Keratinocyte (primary cell): Measurements from ENCODE around the gene RNH1. TPM values are rescaled to one million over a fixed set of nuclear protein-coding genes. Genes with fewer than 3 reads are reported as not detected.

Experiments
- DNase-seq: peaks from one replicate; pipeline ENCODE4 v3.0.0-alpha.2; 2011; ENCODE audit warnings: low read depth, missing footprints, low spot score
- FAIRE-seq: peaks from 2 replicates; lab custom pipeline; 2011; peaks lifted over from hg19 to GRCh38; lab: Jason Lieb, UNC
- H2AFZ ChIP-seq: 2 replicates; pipeline ENCODE4 v1.6.0; 2012; ENCODE audit warnings: low read length, control low read depth, inconsistent platforms; ENCODE audit not compliant: control insufficient read depth
- H3K27ac ChIP-seq: 2 replicates; pipeline ENCODE4 v1.5.1; 2011; ENCODE audit warnings: low read length; ENCODE audit not compliant: control insufficient read depth, insufficient read depth
- H3K27me3 ChIP-seq: 3 replicates; pipeline ENCODE4 v1.6.0; 2011; ENCODE audit warnings: low read length; ENCODE audit not compliant: control insufficient read depth, insufficient read depth; ENCODE audit errors: extremely low read depth
- H3K36me3 ChIP-seq, 2 experiments: 2 replicates in 1 of 2; 3 replicates in 1 of 2; pipeline ENCODE4 v1.5.1; 2011; ENCODE audit warnings: low read length in 2 of 2, mild to moderate bottlenecking in 1 of 2; ENCODE audit not compliant: control insufficient read depth in 2 of 2, insufficient read depth in 2 of 2; ENCODE audit errors: extremely low read depth in 1 of 2
- H3K4me1 ChIP-seq: 3 replicates; pipeline ENCODE4 v1.5.1; 2011; ENCODE audit warnings: low read length; ENCODE audit not compliant: control insufficient read depth, insufficient read depth; ENCODE audit errors: extremely low read depth
- H3K4me2 ChIP-seq: 3 replicates; pipeline ENCODE4 v1.6.0; 2011; ENCODE audit warnings: low read depth, low read length; ENCODE audit not compliant: control insufficient read depth, insufficient read depth; ENCODE audit errors: extremely low read depth
- H3K4me3 ChIP-seq, 3 experiments: fragments of 200-600 bp in 1 of 3; sonication (generic) in 1 of 3; 2 replicates in 2 of 3; 3 replicates in 1 of 3; pipeline ENCODE4 v1.5.1; 2011 to 2016; ENCODE audit warnings: low read length in 3 of 3, mild to moderate bottlenecking in 3 of 3, control low read depth in 2 of 3, inconsistent platforms in 1 of 3, low read depth in 1 of 3, mixed read lengths in 1 of 3, mixed run types in 1 of 3, moderate library complexity in 1 of 3; ENCODE audit not compliant: control insufficient read depth in 2 of 3, insufficient read depth in 2 of 3; ENCODE audit errors: extremely low read depth in 1 of 3
- H3K79me2 ChIP-seq: 2 replicates; pipeline ENCODE4 v1.6.0; 2012; ENCODE audit warnings: low read length; ENCODE audit not compliant: control insufficient read depth, insufficient read depth
- H3K9ac ChIP-seq: 3 replicates; pipeline ENCODE4 v1.6.0; 2011; ENCODE audit warnings: low read length; ENCODE audit not compliant: control insufficient read depth, insufficient read depth; ENCODE audit errors: extremely low read depth
- H3K9me1 ChIP-seq: 3 replicates; pipeline ENCODE4 v1.6.0; 2011; ENCODE audit warnings: low read length; ENCODE audit not compliant: control insufficient read depth, insufficient read depth; ENCODE audit errors: extremely low read depth
- H3K9me3 ChIP-seq: 2 replicates; pipeline ENCODE4 v1.5.1; 2012; ENCODE audit warnings: low read depth, low read length; ENCODE audit not compliant: control insufficient read depth
- H4K20me1 ChIP-seq: 3 replicates; pipeline ENCODE4 v1.6.0; 2011; ENCODE audit warnings: low read length; ENCODE audit not compliant: control insufficient read depth, insufficient read depth; ENCODE audit errors: extremely low read depth
- CTCF ChIP-seq, 3 experiments: IDR thresholded peaks in 1 of 3; conservative IDR thresholded peaks in 1 of 3; optimal IDR thresholded peaks in 1 of 3; 2 replicates in 2 of 3; 3 replicates in 1 of 3; pipeline versions ENCODE3 to v1.5.1; 2011; ENCODE audit warnings: low read length in 3 of 3, mild to moderate bottlenecking in 3 of 3, moderate library complexity in 2 of 3, control low read depth in 1 of 3, inconsistent platforms in 1 of 3; ENCODE audit not compliant: insufficient read depth in 2 of 3; ENCODE audit errors: extremely low read depth in 1 of 3
- EZH2 ChIP-seq: IDR thresholded peaks from one replicate; pipeline ENCODE4 v1.6.1; 2012; ENCODE audit warnings: inconsistent platforms, mild to moderate bottlenecking, low read length, moderate library complexity
- dilution Hi-C: fragments of 300-500 bp; cut with MboI; formaldehyde crosslinking; loops from one replicate; pipeline ENCODE4 v1.7.0; 2020; ENCODE audit warnings: low sequenced_read_pairs; ENCODE audit not compliant: extremely low pct_ligation_motif_present
- polyA plus RNA-seq, 5 experiments: library from polyadenylated mRNA; depleted of rRNA in 3 of 5; stranded (reverse) in 3 of 5; stranded (forward) in 1 of 5; unstranded in 1 of 5; fragments of >200 nt; gene quantifications; 1 replicate in 1 of 5; 2 replicates in 3 of 5; 3 replicates in 1 of 5; pipeline versions ENCODE4 v1.2.1 to v1.2.3, GENCODE V29; 2011 to 2012; ENCODE audit warnings: missing spikeins in 2 of 5, low read depth in 1 of 5, low replicate concordance in 1 of 5

Gene RNH1
- polyA plus RNA-seq, 1 donor (not counting 4 experiments of a cell fraction or from before 2014, with no cell fraction given) = 92.0 TPM

- no peak for FAIRE-seq
These were observed 15.7 kb downstream of the RNH1 start for GRCh38 chr11:491358-491757.

GRCh38 chr11:490930-491260, 16.1 kb downstream of the RNH1 start:
- no peaks in the 10 kb centered on the region for H3K4me1 ChIP-seq
- no peak for DNase-seq
- H2AFZ ChIP-seq = no peak overlapping the region
- H3K9me3 ChIP-seq = no peaks in the 10 kb centered on the region
- TF ChIP-seq EZH2 = no peak
- TF ChIP-seq CTCF (optimal IDR thresholded peaks at IDR 0.05 in 1 of 3, IDR thresholded peaks at IDR 0.05 in 1 of 3, conservative IDR thresholded peaks at IDR 0.05 in 1 of 3; ENCODE audit: extremely low read depth in 1 of 3, insufficient read depth in 2 of 3, low read length in 3 of 3) = no peak
- no peaks in the 10 kb centered on the region for H4K20me1 ChIP-seq
- no peak for FAIRE-seq
- dilution Hi-C loops = no loop called here
- no peaks in the 10 kb centered on the region for H3K27me3 ChIP-seq
- H3K4me3 ChIP-seq = no peak overlapping the region
- H3K27ac ChIP-seq = no peak overlapping the region
- peaks cover under 1% of the 10 kb centered on the region for H3K79me2 ChIP-seq
- H3K9ac ChIP-seq = no peak overlapping the region
- peaks cover 19 to 21% of the 10 kb centered on the region in 2 experiments for H3K36me3 ChIP-seq
- no peaks in the 10 kb centered on the region for H3K9me1 ChIP-seq
- no peak overlapping the region for H3K4me2 ChIP-seq

More at GRCh38 chr11:491358-491757, 15.7 kb downstream of the RNH1 start:
- no peaks in the 10 kb centered on the region for H4K20me1 ChIP-seq
- H3K36me3 ChIP-seq = peaks cover 19 to 21% of the 10 kb centered on the region in 2 experiments
- no peak overlapping the region for H3K9ac ChIP-seq
- H3K4me3 ChIP-seq = no peak overlapping the region
- no peaks in the 10 kb centered on the region for H3K4me1 ChIP-seq
- H3K9me1 ChIP-seq = no peaks in the 10 kb centered on the region
- TF ChIP-seq EZH2 (no peak), CTCF (optimal IDR thresholded peaks at IDR 0.05 in 1 of 3, IDR thresholded peaks at IDR 0.05 in 1 of 3, conservative IDR thresholded peaks at IDR 0.05 in 1 of 3; ENCODE audit: extremely low read depth in 1 of 3, insufficient read depth in 2 of 3, low read length in 3 of 3) (no peak)
- DNase-seq = no peak
- no peaks in the 10 kb centered on the region for H3K9me3 ChIP-seq
- H2AFZ ChIP-seq = no peak overlapping the region
- no peaks in the 10 kb centered on the region for H3K27me3 ChIP-seq
- H3K79me2 ChIP-seq = no peaks in the 10 kb centered on the region
- H3K27ac ChIP-seq = no peak overlapping the region
- H3K4me2 ChIP-seq = no peak overlapping the region
- dilution Hi-C loops = no loop called here
